NCI-H526 (cell line): Measurements from ENCODE around the gene CST6.
"Not testable (repeated sequence)": the region's sequence is repeated elsewhere in the genome, so short reads cannot be mapped to it uniquely, and the experiment has no call there.

Experiments used
- DNase-seq, 2 experiments: peaks; one replicate each; lab custom pipeline; 2025; lab: John Stamatoyannopoulos, UW

Gene CST6

GRCh38 chr11:65983589-65983987 lies 28.2 kb upstream of the CST6 start:
- no peak for DNase-seq

GRCh38 chr11:65987336-65987735 lies 24.5 kb upstream of the CST6 start:
- DNase-seq, result no peak

- peak; percentile 96 to 97 for DNase-seq
Measured at GRCh38 chr11:65988791-65989592, 22.8 kb upstream of the CST6 start.

- no peak for DNase-seq
Measured at GRCh38 chr11:65992056-65992455, 19.8 kb upstream of the CST6 start.

GRCh38 chr11:65997286-65997685 lies 14.5 kb upstream of the CST6 start:
- DNase-seq, result no peak

GRCh38 chr11:66001942-66002647 lies 9.7 kb upstream of the CST6 start, which contains the start of the genes BANF1 and EIF1AD:
Gene BANF1 (plus strand): TSS chr11:66002503. CDS start chr11:66003251, 748 bp downstream.
Gene EIF1AD (minus strand): TSS chr11:66002157. CDS start chr11:66000389, 1,768 bp downstream.
- DNase-seq, result peak; percentile 99

- peak in 1 of 2 experiments; percentile 82 for DNase-seq
Measured at GRCh38 chr11:66002648-66003225, 9.1 kb upstream of the CST6 start.

- no peak for DNase-seq
Measured at GRCh38 chr11:66003291-66003690, 8.5 kb upstream of the CST6 start.

GRCh38 chr11:66004186-66004585 lies 7.6 kb upstream of the CST6 start:
- no peak for DNase-seq

- DNase-seq, result no peak
Measured at GRCh38 chr11:66006134-66006890, 5.5 kb upstream of the CST6 start.

- no peak for DNase-seq
Measured at GRCh38 chr11:66006891-66007176, 5.0 kb upstream of the CST6 start.

- no peak for DNase-seq
Measured at GRCh38 chr11:66007201-66007634, 4.6 kb upstream of the CST6 start.

- DNase-seq, result no peak
Measured at GRCh38 chr11:66008095-66008467, 3.7 kb upstream of the CST6 start.

- no peak for DNase-seq
Measured at GRCh38 chr11:66008468-66009101, 3.2 kb upstream of the CST6 start.

GRCh38 chr11:66010036-66010435 lies 1.8 kb upstream of the CST6 start:
- not testable (repeated sequence) for DNase-seq

GRCh38 chr11:66011239-66011784 lies 496 bp upstream of the CST6 start:
- no peak for DNase-seq

- DNase-seq, result no peak
Measured at GRCh38 chr11:66012371-66012945, 650 bp downstream of the CST6 start.

- DNase-seq, result no peak
Measured at GRCh38 chr11:66012946-66013761, 1.3 kb downstream of the CST6 start.

GRCh38 chr11:66013762-66014100 lies 1.9 kb downstream of the CST6 start:
- no peak for DNase-seq

GRCh38 chr11:66014804-66015453 lies 3.1 kb downstream of the CST6 start:
- DNase-seq, result no peak
